Adipose tissue (tissue), 3 donors: ENCODE results near the gene PLCH1. TPM values are rescaled to one million over a fixed set of nuclear protein-coding genes. Genes with fewer than 3 reads are reported as not detected.

Source experiments
- H3K27ac ChIP-seq: one replicate; pipeline ENCODE4 v1.5.1; 2013; ENCODE audit warnings: low read depth, low read length
- WGBS, 3 donors: extraction: QIAGEN DNeasy Blood & Tissue Kit; methylation state at CpG; one replicate each; pipeline ENCODE4 v1.1.7; 2013; 5-methylcytosine and 5-hydroxymethylcytosine counted together
- polyA plus RNA-seq, 3 donors: library from polyadenylated mRNA; stranded (reverse); fragments of 200-250 nt; gene quantifications; one replicate each; pipeline ENCODE4 v1.2.3, GENCODE V29; 2013
- donor health status: healthy with polysubstance abuse.
- donor health status: Bipolar disorder and iron deficiency.
- donor health status: healthy.

Gene PLCH1
- polyA plus RNA-seq, 3 donors = 0.13 to 1.1 TPM; not detected in 1

DNA sequence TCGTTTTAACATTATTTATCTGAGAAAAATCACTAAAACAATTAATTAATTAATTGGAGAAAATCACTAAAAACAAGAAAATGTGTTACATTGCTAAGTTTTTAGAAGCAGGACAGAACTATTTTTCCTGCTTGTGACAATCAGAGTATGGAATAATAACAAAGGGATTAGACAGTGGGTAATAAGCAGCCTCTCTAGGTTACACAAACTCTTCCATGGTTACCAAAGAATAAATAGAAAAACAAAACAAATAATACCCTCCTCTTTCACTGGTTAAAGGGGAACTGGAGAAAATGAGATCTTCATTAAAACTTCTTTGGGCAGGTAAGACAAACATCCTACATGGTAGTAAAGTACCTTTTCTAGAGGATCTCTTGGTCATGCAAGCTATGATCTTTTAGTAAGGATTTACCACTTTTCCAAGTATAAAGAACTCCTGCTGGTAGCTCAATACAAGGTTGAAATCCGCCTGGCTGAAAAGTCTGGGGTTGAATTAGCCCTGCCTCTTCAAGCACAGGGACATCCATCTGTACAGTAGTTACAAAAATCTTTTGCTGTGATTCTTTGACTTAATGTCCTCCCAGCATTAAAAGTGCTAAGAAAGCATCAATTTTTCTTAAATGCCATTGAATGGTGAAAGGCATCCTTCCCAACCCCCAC lies 2.5 kb upstream of the PLCH1 start:
- no peak overlapping the region for H3K27ac ChIP-seq
- 66 to 76% (median 67%) methylated on average over 2 of the region's 2 CpGs for WGBS, 3 donors

DNA sequence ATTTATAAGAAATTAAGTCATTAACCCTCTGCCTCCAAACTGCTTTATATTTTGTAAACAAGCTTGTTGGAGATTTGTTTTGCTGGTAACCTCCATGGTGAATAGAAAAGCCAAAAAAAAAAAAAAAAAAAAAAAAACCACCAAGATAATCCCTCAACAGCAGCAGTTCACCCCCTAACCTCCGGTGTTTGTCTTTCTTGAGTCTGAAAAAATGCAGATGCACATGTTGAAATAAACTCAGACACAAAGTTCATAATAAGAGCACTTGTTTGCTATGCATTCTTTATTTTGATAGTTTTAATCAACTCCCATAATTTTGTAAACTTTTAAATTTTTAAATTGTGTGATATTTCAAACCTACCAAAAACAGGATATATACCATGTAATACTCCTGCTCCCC lies 1.8 kb upstream of the PLCH1 start:
- no peak overlapping the region for H3K27ac ChIP-seq
- WGBS, 3 donors = 79 to 82% (median 80%) methylated on average over 1 of the region's 1 CpG

DNA sequence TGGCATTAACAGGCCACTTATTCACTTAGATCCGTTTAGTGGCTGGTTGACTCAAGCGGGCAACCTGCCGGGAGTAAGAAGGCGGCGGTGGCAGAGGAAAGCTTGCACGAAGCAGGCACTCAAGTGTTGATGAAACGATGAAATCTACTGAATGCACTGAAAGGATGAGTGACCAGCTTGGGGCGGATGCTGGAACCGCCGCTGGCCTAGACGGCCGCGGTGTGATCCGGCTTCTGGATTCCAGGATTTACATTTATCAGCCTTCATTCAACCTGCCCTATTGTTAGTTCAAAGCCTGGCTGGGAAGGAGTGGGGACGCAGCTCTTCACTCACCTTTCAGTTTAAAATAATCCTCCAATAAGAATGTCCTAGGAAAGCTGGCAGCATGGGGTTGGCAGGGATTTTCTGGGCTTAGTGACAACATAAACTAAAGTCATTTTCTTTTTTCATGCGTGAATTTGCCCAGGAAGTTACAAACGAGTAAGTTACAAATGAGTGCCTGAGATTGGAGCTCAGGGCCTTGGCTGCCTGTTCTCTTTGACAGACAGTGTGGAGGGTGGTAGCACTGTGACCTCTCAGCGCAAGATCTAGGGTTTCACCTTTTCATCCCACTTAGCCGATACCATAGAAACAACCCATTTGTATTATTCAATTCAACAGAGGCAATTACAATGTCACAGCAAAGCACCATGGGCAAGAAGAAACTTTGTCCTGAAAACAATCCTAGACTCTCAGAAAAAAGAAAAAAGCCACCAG lies 1.1 kb upstream of the PLCH1 start:
- WGBS, 3 donors = 26 to 42% (median 38%) methylated on average over 19 of the region's 19 CpGs
- H3K27ac ChIP-seq = no peak overlapping the region

DNA sequence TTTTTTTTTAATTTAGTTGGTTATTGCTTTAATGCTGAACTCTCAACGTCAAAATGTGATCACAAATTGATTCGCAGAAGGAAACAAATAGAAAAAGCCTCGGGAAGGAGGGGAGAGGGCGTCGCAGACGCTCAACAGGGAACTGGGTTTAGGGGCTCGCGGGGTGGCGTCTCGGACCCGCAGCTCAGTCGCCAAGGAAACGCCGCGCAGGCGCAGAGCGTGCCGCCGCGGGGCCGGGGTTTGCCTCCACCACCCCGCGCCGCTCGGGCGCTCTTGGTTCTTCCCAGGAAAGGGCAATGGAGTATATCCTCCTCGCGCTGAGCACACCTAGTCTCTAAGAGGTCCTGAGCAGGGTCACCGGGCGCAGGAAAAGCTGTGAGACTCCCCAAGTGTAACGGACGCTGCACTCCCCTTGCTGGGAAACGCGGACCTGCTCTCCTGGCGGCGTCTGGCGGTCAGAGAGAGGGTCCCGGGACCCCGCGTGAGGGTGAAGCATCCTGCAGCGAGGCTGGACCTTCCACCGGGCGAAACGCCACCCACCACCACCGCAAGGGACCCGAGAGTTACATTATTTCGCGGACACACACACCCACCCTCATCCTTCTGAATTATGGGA lies 753 bp downstream of the PLCH1 start:
- 0 to 1% (median 0%) methylated on average over 48 of the region's 48 CpGs for WGBS, 3 donors
- no peak overlapping the region for H3K27ac ChIP-seq

DNA sequence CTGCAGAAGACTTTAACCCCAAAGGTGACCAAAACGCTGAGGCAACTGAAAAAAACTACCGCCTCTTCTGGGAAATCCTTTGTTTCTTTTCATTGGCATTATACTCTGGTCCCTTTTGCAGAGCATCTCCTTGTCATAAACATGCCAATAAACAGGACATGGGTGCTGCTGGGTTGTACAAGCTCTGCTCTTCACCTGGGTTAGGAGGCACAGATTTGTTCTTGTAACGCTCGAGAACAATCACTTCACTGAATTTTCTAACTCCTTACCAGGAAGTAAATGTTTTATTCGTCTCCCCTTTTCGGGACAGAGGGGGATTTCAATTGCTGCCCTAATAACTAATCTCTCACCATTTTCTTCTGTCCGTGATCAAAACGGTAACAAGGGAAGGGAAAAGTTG lies 1.3 kb downstream of the PLCH1 start:
- H3K27ac ChIP-seq = no peak overlapping the region
- 6 to 15% (median 8%) methylated on average over 8 of the region's 8 CpGs for WGBS, 3 donors

DNA sequence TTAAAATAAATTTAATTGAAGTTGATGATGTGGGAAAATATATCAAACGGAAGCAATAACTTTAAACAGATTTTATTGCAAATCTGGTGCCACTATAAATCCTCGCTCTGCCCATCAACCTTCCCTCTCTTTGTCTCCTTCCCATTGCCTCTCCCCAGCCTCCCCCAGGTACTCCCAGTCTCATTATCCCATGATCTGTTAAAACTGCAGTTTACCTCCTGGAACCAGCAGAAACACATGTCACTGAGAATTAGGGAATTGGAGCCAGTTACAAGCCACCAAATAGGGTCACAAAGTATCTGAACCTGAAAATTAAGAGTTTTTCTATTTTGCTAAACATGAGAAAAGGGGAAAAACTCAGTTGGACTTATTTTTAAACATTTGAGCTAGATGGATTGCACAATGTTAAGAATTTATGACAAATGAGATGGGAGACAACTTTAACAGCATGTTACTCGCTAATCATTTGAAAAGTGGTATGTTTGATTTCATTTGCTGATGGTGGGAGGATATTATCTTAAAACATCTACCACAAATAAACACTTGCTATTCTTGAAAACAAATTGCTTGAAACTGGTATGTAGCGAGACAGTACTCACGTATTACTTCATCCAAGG lies 2.4 kb downstream of the PLCH1 start:
- no peak overlapping the region for H3K27ac ChIP-seq
- WGBS, 3 donors = 83 to 88% (median 84%) methylated on average over 5 of the region's 5 CpGs

DNA sequence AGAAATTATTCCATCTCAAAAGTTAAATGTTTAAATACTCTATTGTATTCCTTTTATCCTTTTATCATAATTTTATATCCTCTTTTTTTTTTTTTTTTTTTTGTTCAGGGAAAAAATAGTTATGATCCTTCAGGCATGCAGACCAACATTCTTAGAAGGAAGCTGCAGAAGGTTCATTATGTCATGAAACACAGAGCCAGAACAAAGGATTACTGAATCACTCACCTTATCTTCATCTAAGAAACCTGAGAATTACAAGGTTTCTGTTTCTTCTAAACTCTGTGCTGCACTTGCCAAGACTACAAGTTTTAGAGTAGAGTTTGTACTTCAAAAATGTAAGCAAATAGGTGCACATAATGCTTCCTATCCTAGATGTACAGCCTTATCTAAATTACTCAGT lies 3.3 kb downstream of the PLCH1 start:
- H3K27ac ChIP-seq = no peak overlapping the region

DNA sequence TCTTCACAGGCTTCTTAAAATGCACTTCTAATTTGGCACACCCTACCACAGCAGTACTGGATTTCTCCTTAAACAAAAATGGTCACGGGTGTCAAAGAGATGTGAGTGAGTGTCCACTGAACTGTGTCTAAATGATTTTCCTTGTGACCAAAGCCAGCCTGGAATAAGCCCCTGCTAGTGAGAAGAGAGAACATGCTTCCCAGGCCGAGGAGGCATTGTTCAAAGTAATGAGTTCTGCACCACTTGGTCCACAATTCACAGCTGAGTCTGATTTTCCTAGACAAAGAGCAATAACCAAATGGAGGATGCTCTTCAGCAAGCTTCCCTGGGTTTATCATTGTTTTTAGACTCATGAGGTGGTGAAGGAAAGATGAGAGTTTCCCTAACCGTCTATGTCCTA lies 3.8 kb downstream of the PLCH1 start:
- H3K27ac ChIP-seq = no peak overlapping the region
- 80 to 89% (median 84%) methylated on average over 3 of the region's 3 CpGs for WGBS, 3 donors

DNA sequence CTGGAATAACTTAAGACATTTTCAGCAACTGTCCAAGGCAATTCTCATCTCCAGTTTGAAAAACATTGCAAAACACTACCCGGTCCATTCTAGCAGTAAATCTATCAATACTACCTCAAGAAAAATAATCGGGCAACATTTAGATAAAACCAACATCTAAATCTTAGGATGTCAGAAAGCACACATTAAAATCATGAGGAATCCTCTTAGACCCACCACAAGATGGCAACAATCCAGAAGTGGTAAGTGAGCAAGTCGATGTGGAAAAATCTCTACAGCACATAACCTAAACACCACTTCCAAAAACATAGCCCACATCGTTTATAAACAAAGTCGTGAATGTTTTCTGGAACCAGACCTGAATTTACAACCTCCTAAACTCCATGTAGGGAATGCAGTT lies 5.7 kb downstream of the PLCH1 start:
- WGBS, 3 donors = 36 to 43% (median 40%) methylated on average over 5 of the region's 5 CpGs

DNA sequence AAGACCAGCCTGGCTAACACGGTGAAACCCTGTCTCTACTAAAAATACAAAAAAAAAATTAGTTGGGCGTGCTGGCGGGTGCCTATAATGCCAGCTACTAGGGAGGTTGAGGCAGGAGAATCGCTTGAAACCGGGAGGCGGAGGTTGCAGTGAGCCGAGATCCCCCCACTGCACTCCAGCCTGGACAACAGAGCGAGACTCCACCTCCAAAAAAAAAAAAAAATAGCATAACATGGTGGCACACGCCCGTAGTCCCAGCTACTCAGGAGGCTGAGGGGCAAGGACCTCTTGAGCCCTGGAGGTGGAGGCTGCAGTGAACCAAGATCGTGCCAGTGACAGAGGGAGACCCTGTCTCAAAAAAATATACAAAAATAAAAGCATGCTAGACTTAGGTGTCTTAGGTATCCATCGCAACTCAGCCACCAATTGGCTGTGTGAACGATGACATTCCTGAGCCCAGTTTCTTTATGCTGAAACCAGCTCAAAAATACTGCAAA lies 6.2 kb downstream of the PLCH1 start:
- 64 to 91% (median 90%) methylated on average over 13 of the region's 13 CpGs for WGBS, 3 donors
- H3K27ac ChIP-seq = no peak overlapping the region

More for the DNA sequence above, 5.7 kb downstream of the PLCH1 start:
- no peak overlapping the region for H3K27ac ChIP-seq

DNA sequence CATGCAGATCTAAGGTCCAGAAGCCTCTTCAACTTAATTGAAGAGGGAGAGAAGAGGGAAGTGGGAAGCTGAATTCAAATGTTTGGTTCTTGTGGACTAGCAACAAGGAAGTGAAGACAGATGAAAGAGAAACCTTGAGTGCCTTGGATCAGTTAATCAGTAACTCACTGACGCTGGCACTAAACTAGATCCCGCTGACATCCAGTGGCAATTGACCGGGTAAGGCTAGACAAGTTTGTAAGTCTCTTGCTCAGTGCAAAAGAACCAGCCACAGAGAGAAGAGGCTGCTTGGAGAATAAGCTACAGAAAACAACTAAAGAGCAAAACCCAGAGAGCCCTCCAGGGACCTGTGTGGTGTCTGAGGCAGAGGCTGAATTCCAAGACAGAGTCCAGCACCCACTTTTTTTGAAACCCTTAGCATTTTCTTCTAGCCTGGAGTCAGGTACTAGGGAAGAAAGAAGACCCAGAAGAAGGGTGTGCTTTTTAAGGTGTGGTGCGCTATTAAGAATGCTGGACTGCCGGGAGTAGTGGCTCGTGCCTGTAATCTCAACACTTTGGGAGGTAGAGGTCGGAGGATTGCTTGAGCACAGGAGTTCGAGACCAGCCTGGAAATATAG lies 6.9 kb downstream of the PLCH1 start:
- no peak overlapping the region for H3K27ac ChIP-seq

DNA sequence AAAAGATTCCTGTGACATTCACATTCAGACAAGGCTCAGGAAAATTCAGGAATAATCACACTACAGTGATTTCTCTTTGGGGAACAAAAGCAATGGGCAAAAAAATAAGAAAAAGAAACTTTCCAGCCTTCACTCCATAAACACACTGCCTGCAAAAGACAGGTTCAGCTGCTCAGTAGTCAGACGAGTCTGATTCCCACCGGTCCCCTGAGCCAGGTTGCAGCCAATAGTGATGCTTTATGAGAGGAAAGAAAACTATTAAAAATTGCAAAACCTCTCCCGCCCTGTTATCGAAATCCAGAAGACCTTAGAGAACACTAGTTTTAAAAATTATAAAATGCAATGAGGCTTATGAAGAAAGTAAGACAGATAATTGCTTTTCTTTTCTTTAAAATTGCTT lies 8.5 kb downstream of the PLCH1 start:
- no peak overlapping the region for H3K27ac ChIP-seq
- WGBS, 3 donors = 33 to 71% (median 59%) methylated on average over 4 of the region's 4 CpGs

More for the DNA sequence above, 6.9 kb downstream of the PLCH1 start:
- WGBS, 3 donors = 15 to 69% (median 58%) methylated on average over 8 of the region's 8 CpGs

DNA sequence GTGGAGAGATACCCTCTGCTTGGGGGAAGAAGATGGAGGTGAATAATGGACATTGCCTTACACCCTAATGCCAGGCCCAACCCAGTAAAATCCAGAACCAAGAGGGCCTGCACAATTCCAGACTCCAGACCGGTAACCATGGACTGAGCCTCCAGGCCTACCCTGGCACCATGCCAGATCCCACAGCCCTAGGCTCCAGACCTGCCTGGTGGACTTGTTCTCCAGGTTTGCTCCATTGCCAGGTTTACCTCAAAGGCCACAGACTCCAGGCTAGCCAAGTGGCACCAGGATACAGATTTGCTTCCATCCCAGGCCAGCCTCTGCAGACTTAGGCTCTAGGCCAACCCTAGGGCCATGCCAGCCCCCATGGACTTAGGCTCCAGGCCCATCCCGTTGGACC lies 14.0 kb downstream of the PLCH1 start:
- 85 to 92% (median 90%) methylated on average over 2 of the region's 2 CpGs for WGBS, 3 donors

DNA sequence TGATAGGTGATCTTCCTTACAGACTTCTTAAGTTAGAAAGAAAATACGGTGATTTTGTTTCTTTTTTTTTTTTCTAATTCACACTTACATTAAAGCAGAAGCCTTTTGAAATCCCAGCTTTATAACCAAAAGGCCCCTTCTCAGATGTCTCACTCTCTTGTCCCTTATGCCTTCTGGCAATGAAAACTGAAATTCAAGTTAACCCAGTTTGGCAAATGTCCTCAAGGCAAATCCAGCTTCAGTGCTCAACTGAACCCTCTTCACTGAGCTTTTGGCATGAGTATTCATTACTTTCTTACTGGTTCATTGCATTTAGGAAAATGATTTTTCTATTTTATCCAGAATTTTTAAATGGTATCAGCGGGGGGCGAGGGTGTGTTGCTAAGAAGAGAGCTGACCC lies 17.0 kb downstream of the PLCH1 start:
- no peak overlapping the region for H3K27ac ChIP-seq
- WGBS, 3 donors = 89 to 94% (median 94%) methylated on average over 3 of the region's 3 CpGs

More for the DNA sequence above, 14.0 kb downstream of the PLCH1 start:
- H3K27ac ChIP-seq = no peak overlapping the region

DNA sequence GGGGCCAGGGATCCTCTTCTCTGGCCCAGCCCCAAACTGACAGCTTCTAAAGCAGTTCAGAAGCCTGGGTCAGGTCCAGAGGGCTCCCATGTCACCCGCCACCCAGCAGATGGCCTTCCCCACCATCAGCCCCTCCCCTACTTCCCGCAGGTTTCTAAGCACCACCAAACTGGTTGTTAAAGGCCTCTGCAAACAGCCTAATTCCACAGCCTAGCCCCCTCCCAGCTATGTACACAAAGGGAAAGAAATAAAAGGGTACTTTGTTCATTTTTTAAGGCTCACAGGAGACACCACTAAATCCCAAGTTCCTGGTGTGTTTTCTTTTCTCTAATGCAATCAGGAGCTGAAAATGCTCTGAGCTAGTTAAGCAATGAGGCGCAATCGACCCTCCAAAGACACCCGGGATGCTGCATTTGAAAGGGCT lies 30.6 kb downstream of the PLCH1 start:
- no peak overlapping the region for H3K27ac ChIP-seq
- WGBS, 3 donors = 69 to 78% (median 71%) methylated on average over 5 of the region's 5 CpGs

DNA sequence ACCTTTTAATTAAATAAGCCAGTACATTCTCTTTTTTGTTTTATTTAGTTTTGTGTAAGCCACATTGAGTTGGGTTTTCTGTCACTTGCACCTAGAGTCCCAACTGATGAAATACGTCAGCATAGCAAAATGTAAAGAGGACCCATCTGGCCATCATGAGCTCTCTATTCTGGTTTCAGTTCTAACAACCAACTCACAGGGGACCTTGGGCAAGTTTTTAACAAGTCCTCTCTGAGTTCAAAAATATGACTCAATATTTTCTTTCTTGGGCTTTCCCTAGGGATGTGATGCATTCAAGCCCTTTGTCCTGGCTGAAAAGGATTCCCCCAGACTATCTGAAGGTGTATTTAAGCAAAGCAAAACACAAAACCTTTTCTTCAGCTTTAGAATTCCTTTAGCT lies 32.9 kb downstream of the PLCH1 start:
- 56 to 94% (median 75%) methylated on average over 1 of the region's 1 CpG for WGBS, 3 donors
- H3K27ac ChIP-seq = no peak overlapping the region

DNA sequence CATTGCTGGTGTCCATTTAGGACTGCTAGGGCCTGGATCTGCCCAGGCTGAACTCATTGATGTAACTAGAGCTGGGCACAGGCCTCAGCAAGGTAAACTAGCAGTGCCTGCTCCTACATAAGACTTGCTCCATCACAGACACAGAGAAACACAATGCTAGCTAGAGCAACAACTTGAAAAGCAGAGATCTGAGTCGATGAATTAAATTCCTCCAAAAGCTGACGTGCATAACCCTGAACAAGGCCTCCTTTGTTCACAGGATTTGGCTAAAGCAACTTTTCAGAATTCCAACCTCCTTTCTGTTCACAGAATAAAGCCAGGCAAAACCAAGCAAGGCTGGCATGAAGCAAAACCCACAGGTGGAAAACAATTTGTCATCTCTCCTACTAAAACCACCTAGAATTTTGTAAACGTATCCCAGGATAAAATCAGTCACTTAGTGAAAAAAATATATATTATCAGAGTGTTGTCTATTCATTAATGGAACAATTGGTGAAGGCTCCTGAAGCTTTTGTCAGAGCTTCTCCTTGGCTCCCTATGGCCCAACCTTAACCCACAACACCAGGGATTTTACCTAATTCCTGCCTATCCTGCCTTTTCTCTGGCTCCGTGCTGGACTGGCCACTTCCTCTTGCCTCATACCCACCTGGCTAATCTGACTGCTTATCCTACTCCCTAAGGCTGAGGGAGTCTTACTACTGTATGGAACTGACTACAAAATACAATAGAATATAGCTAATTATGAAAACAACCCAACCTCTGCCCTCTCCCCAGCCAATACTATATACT lies 39.9 kb downstream of the PLCH1 start:
- H3K27ac ChIP-seq = no peak overlapping the region
- WGBS, 3 donors = 52 to 65% (median 65%) methylated on average over 4 of the region's 4 CpGs

DNA sequence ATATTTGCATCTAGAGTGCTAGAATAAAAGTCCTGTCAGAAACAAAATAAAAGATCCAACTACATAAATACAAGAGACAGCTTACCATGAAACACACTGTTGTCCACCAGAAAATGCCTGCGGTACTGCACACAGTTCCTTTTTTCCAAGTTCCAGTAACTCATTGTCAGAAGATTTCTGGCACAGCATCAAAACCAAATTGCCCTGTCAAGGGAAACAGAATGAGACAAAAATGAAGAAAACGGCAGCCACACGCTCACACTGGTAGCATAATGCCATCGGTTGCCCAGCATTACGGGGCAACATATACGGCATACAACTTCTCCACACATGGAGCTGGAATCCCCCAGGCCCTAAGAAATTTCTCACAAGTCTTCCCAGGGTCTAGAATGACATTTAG lies 40.8 kb downstream of the PLCH1 start:
- H3K27ac ChIP-seq = no peak overlapping the region
- WGBS, 3 donors = 46 to 71% (median 59%) methylated on average over 6 of the region's 6 CpGs
